Activated naive CD4-positive, alpha-beta T cell treated with anti-CD3 and anti-CD28 coated beads for 36 hours (primary cell): ENCODE data around the gene SNPH. TPM values are rescaled to one million over a fixed set of nuclear protein-coding genes. Genes with fewer than 3 reads are reported as not detected.

Source experiments
- CTCF ChIA-PET: fragments of 350-600 bp; sonication (Branson Sonifier 250); formaldehyde crosslinking; loops from one replicate; lab custom pipeline; 2021; ENCODE audit warnings: antibody characterized with exemption; lab: Charles Lee
- DNase-seq: peaks from one replicate; pipeline ENCODE4 v3.0.0-alpha.2; 2020
- H3K27ac Mint-ChIP-seq: one replicate; pipeline ENCODE4 v1.8.0; 2021; ENCODE audit warnings: mild to moderate bottlenecking, mixed read lengths
- H3K27me3 Mint-ChIP-seq: one replicate; pipeline ENCODE4 v1.8.0; 2021; ENCODE audit warnings: low read depth, mixed read lengths
- H3K36me3 Mint-ChIP-seq: one replicate; pipeline ENCODE4 v1.8.0; 2021; ENCODE audit warnings: low read depth, mixed read lengths
- H3K4me1 Mint-ChIP-seq: one replicate; pipeline ENCODE4 v1.8.0; 2021; ENCODE audit warnings: low read depth, mixed read lengths
- H3K4me3 Mint-ChIP-seq: one replicate; pipeline ENCODE4 v1.8.0; 2021; ENCODE audit warnings: mild to moderate bottlenecking, moderate library complexity, mixed read lengths
- H3K9me3 Mint-ChIP-seq: one replicate; pipeline ENCODE4 v1.8.0; 2021; ENCODE audit warnings: mixed read lengths
- intact Hi-C: fragments of 100-400 bp; cut with micrococcal nuclease; formaldehyde crosslinking; loops from one replicate; pipeline ENCODE4 v1.15.1; 2023
- total RNA-seq, 2 experiments: library from RNA; stranded (reverse); gene quantifications; one replicate each; pipeline ENCODE4 v1.2.3, GENCODE V29; 2021

SNPH gene
- total RNA-seq, 2 experiments from 2014 or later: 6.7 to 7.3 TPM

DNA sequence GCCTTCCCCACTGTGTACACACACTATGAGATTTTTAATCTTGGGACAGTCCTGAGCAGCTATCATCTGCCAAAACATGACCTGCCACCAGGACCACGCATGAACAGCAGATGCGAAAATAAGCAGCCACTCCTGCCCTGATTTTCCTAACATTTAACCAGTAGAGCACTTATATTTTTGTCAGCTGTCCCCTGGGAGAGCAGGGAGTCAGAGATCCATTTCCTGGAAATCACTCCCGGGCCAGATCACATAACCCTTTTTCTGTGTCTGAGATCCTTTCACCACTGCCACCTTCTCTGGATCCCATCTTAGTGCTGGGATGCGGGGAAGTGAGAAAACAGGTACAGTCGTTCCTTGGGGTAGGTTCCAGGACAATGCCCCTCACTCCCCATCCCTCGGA lies 57.2 kb downstream of the SNPH start:
- Mint-ChIP-seq H3K27ac (no peak overlapping the region), H3K9me3 (no peaks in the 10 kb centered on the region), H3K27me3 (no peaks in the 10 kb centered on the region), H3K36me3 (no peaks in the 10 kb centered on the region), H3K4me1 (peaks cover 8% of the 10 kb centered on the region), H3K4me3 (no peak overlapping the region)
- intact Hi-C loops: no loop called here
- DNase-seq: no peak
- CTCF ChIA-PET: interaction anchor here (0.7 to 1.8 kb wide), 2 partner anchors 37 to 113 kb away, joined by 3 to 6 read pairs; no protein-coding TSS in a partner anchor

DNA sequence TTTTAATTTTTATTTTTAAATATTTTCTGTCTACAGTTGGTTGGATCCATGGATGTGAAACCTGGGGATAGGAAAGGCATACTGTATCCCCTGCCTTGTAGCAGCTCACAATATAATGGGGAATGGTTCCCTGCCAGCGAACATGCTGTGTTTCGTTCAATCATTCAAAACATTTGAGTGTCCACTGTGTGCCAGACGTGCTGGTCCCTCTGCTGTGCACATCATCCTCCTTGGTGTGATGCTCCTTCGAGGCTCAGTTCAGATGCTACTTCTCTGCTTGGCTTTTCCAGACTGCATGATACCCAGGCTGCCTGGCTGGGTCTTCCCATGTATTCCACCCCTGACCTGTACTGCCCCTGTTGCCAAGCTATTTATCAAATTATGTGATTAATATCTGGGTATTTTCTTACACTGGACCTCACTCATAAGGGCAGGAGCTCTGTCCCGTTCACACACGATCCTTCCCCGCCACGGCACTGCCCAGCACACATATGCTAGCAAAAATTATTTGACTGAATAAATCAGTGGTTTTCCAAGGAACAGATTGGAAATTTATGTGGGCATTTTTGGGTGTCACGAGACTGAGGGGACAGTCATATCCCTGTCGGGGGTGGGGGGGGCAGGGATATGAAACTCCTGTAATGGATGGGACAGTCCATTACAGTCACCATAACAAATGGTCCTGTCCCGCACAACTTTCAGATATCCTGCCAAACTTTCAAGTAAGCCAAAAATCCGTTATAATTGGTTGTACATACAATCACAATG lies 57.9 kb downstream of the SNPH start:
- CTCF ChIA-PET: interaction anchor here (0.6 to 1.8 kb wide), 4 partner anchors 11 to 180 kb away, joined by 3 to 6 read pairs (median 4); no protein-coding TSS in a partner anchor
- H3K27me3 Mint-ChIP-seq: no peaks in the 10 kb centered on the region
- H3K27ac Mint-ChIP-seq: no peak overlapping the region
- no peak overlapping the region for H3K4me3 Mint-ChIP-seq
- H3K9me3 Mint-ChIP-seq: no peaks in the 10 kb centered on the region
- DNase-seq: no peak
- intact Hi-C loops: no loop called here
- H3K4me1 Mint-ChIP-seq: peaks cover 14% of the 10 kb centered on the region
- H3K36me3 Mint-ChIP-seq: no peaks in the 10 kb centered on the region

DNA sequence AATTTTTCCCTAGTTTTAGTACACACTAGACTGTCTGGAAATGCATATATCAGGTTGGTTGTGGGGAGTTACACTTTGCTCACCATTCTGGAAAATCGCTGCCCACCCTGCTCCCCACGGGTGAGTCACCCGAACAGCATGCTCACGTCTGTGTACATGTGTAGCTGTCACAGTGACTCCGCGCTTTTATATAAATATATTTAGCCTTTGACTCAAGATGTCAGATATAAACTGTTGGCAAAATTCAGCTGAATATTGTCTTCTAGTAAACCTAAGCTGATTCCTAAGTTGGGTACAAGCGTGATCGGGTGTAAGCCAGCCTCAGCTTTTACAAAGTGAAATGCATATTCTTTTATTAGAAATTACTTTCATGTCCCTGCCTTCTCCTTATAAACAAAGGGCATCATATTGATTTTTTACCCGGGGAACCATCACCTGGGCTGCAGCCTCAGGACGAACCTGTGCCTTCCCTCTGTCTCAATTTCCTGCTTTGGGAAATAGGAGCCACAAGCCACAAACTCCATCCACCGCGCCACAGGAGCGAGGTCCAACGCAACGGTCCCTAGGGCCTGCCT lies 58.6 kb downstream of the SNPH start:
- H3K4me3 Mint-ChIP-seq: no peak overlapping the region
- CTCF ChIA-PET: interaction anchor here (0.6 to 1.8 kb wide), 2 partner anchors 12 to 111 kb away, joined by 3 to 6 read pairs; no protein-coding TSS in a partner anchor

DNA sequence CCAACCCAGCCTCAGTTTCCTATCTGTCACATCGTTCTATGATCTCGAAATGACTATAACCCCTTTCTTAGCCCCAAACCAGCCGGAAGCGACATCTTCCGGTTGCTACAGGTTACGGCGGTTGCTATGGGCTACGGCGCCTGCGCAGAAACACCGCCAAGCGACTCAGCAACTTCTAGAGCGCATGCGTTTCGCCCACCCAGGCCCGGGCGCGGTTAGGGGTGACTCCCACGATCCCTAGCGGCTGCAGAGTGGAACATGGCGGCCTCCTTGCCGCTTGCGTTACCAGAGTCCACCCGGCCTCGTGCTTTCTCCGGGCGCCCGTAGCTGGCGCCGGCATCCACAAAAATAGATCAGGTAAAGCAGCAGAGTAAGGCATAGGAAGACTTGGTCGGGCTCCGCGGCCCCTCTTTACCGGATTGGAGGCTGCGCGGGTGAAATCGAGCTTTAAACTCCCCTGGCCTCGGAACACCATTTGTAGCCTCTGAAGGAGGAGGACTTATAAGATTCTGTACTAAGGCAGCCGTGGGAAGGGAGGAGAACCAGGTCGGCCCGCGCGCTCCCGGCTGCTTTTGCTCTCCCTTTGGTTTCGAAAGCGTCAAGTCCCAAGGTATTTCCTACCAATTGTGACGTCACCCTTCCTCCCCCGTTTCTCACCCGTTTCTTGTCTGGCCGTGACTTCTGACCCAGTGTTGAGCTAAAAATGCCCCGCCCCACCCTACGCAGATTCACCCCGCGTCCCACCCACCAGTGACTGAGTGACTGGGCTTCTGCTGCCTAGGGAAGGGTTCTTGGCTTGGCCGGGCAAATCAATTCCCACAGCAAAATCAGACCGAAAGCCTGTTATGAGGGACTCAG lies 59.3 kb downstream of the SNPH start:
- Mint-ChIP-seq H3K4me3 (no peak overlapping the region), H3K27me3 (no peaks in the 10 kb centered on the region), H3K27ac (no peak overlapping the region), H3K4me1 (peaks cover 28% of the 10 kb centered on the region), H3K36me3 (peaks cover 3% of the 10 kb centered on the region), H3K9me3 (no peaks in the 10 kb centered on the region)
- intact Hi-C loops: loop anchor here (1.0 kb wide), 9 partner anchors 33 to 300 kb away; partner anchors contain the start of genes FKBP1A, NSFL1C and RAD21L1
- peak; percentile 99 for DNase-seq
- CTCF ChIA-PET: interaction anchor here (0.7 to 1.4 kb wide), 4 partner anchors 32 to 110 kb away, joined by 3 to 4 read pairs (median 4); partner anchors contain the start of gene SNPH

More for the DNA sequence above, 58.6 kb downstream of the SNPH start:
- no peaks in the 10 kb centered on the region for H3K27me3 Mint-ChIP-seq
- no peak overlapping the region for H3K27ac Mint-ChIP-seq
- no peaks in the 10 kb centered on the region for H3K36me3 Mint-ChIP-seq
- H3K4me1 Mint-ChIP-seq: peaks cover 21% of the 10 kb centered on the region
- intact Hi-C loops: loop anchor here (1.0 kb wide), 9 partner anchors 34 to 301 kb away; partner anchors contain the start of genes FKBP1A, NSFL1C and RAD21L1
- DNase-seq: no peak
- H3K9me3 Mint-ChIP-seq: no peaks in the 10 kb centered on the region

DNA sequence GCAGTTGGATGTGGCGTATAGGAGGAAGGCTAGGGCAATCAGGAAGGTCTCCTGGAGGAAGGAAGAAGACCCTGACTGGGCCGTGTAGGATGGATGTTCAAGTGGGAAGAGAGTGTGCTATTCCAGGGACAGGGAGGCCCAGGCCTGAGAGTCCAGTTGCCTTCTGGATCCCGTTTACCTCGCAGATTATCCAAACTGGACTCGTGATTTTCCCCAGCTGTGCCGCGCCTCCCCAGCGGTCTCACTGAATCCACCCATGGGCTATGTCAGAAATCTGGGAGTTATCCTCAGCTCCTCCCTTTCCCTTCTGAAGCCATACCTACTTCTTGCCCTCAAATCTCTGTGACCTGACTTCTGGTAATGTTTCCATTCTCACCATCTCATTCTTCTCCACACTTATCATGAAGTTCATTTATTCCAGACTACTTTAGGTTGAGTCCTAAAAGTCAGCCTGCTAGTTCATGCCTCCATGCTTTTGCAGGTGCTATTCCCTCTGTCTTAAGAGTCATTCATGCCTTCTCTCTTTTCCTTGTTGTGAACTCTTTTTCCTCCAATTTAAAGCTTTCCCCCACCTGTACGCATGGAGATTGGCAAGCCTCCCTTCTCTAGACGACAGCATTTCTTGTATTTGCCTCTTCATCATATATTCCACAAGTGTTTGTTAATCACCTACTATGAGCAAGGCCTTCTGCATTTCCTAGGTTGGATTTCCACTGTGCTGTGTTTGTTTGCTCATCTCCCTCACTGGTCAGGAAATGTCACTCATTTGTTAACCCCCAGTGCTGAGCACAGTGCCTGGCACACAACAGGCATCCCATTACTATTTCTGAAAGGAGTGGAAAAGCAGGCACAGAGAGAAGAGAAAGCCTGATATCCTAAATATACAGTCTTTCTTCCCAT lies 60.2 kb downstream of the SNPH start:
- Mint-ChIP-seq H3K27me3 (no peaks in the 10 kb centered on the region), H3K36me3 (peaks cover 6% of the 10 kb centered on the region), H3K4me3 (no peak overlapping the region), H3K4me1 (peaks cover 35% of the 10 kb centered on the region), H3K27ac (no peak overlapping the region), H3K9me3 (no peaks in the 10 kb centered on the region)
- CTCF ChIA-PET: interaction anchor here (0.7 to 1.6 kb wide), 6 partner anchors 11 to 110 kb away, joined by 3 to 4 read pairs (median 4); partner anchors contain the start of gene SNPH
- intact Hi-C loops: no loop called here
- DNase-seq: no peak

DNA sequence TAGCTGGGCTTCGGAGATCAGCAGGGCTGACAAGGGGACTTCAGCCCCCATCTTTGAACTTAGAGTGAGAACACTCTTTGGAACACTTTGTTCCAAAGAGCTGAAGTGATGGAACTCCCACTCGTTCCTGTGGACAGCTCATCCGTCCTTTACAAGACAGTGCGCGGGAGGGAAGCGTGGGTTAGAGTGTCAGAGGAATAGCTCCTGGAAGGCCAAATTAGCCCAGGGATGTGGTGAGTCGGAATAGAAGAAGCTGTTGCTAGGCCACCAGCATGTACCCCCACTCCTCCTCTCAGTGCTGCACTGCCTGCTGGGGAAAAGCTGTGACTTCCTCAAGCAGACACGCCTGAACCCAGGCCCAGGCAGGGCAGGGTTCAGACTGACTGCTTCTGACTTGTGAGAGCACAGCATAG lies 61.2 kb downstream of the SNPH start:
- H3K27me3 Mint-ChIP-seq: no peaks in the 10 kb centered on the region
- H3K36me3 Mint-ChIP-seq: peaks cover 8% of the 10 kb centered on the region
- intact Hi-C loops: no loop called here
- DNase-seq: peak; percentile 31
- CTCF ChIA-PET: interaction anchor here (0.7 to 1.6 kb wide), 4 partner anchors 12 to 108 kb away, joined by 3 to 5 read pairs (median 4); no protein-coding TSS in a partner anchor
- peaks cover 41% of the 10 kb centered on the region for H3K4me1 Mint-ChIP-seq
- H3K27ac Mint-ChIP-seq: peak overlapping the region; percentile 68
- no peak overlapping the region for H3K4me3 Mint-ChIP-seq
- no peaks in the 10 kb centered on the region for H3K9me3 Mint-ChIP-seq

DNA sequence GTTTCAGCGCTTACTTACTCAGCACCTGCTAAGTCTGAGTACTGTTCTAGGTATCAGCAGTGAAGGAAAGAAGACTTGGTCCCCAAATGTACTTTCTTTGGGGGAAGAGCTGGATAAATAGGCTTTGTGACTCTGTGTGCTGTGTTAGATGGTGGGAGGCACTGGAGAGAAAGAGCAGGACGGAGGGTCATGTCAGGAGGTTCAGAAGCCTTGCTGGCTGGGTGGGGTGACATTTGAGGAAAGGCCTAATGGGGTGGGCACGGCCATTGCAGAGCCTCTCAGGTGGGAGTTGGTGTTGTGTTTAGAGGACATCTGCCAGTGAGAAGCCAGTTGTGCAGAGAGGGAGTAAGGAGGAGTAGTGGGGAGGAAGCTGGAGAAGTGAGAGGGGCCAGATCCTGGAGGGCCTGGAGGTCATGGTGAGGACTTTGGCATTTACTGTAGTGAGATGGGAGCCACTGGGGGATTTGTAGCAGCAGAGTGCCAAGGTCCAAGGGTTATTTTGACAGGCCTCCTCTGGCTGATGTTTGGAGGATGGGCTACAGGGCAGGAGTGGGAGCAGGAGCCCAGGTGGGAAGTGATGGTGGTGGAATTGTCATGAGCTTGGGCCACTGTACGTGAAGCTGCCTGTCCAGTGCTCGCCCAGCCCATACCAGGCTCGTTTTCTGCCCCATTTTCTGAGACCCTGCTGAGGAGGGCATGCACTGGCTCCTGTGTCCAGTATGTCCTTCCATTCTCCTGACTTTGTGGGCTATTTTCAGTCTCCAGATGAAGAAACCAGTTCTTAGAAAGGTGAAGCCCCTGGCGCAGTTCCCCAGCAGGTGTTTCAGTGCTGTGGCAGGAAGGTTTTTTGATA lies 62.0 kb downstream of the SNPH start:
- H3K9me3 Mint-ChIP-seq: no peaks in the 10 kb centered on the region
- peak overlapping the region; percentile 68 for H3K27ac Mint-ChIP-seq
- DNase-seq: no peak
- CTCF ChIA-PET: interaction anchor here (0.8 to 1.6 kb wide), 3 partner anchors 15 to 107 kb away, joined by 3 to 5 read pairs (median 4); no protein-coding TSS in a partner anchor
- H3K4me3 Mint-ChIP-seq: no peak overlapping the region
- intact Hi-C loops: no loop called here
- H3K36me3 Mint-ChIP-seq: peaks cover 13% of the 10 kb centered on the region
- peaks cover 46% of the 10 kb centered on the region for H3K4me1 Mint-ChIP-seq
- H3K27me3 Mint-ChIP-seq: no peaks in the 10 kb centered on the region

DNA sequence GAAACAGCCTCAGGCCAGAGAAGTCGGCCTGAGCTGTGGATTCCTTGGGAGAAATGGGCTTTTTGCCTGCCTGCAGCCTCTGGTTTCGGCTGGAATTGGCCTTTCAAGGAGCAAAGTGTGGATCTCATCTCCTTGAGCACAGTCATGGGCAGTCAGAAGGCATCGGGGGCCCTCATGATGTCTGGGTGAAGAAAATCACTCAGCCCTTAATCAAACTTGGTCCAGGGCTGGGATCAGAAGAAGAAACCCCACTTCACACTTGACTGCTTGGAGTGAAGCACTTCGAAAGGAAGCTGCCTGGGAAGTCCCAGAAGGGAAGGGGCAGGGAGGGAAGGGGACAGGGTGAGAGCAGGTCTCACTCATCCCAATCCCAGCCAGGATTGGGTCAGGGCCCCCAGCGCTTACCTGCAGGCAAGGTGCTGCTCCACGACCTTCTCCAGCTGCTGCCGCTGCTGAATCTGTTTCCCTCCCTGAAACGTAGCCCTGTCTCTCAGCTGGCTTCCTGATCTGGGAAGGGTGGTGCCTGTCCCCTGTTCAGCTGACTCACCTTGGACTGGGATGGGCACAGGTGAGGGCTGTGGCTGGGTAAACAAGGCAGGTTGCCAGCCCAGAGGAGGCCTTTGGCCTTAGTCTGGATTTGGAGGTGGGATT lies 62.7 kb downstream of the SNPH start, which contains the start of gene SDCBP2:
Gene SDCBP2 (minus strand): TSS at position 460 of the 651 bp plus-strand sequence. CDS start 8,723 bp downstream, outside the sequence.
- Mint-ChIP-seq H3K27ac (peak within 1 kb of the TSS; percentile 91), H3K4me3 (peak within 1 kb of the TSS; percentile 2), H3K9me3 (no peaks in the 10 kb centered on the region), H3K4me1 (peaks cover 49% of the 10 kb centered on the region), H3K27me3 (no peaks in the 10 kb centered on the region), H3K36me3 (peaks cover 13% of the 10 kb centered on the region)
- intact Hi-C loops: no loop called here
- no peak for DNase-seq
- CTCF ChIA-PET: interaction anchor here (0.7 kb wide), 1 partner anchor 181 kb away, joined by 3 read pairs; no protein-coding TSS in a partner anchor

DNA sequence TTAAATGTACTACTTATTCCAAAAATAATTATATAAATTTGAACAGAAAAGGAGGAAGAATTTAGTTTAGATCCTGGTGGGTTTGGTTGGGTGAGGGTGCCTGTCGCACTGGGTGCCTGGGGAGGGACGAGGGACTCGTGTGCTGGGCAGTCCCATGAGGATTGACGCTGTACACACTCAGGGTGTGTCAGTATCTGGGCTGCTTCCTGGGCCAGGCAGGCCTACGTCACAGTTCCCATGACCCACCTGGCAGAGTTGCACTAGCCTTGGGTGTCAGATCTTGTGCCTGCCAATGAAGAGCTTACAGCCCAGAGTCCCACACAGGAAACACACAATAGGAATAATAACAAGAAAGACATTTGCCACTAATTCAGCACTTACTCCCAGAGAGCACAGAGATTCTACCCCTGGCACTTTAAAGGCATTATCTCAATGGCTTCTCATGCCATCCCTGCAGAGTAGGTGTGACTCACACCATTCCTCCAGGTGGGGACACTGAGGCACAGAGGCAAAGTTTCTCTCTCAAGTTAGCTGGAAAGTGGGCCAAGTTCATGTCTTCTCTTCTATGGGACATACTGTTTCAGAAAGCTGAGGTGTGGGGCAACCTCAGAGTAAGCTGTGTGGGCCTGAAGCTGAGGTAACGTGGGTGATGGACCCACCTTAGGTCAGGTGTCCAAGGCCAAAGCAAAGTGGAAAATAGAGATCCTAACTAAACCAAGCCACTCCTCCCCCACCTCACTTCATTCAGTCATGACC lies 64.2 kb downstream of the SNPH start:
- no peaks in the 10 kb centered on the region for H3K27me3 Mint-ChIP-seq
- peak; percentile 82 for DNase-seq
- H3K36me3 Mint-ChIP-seq: peaks cover 19% of the 10 kb centered on the region
- CTCF ChIA-PET: interaction anchor here (0.6 to 0.8 kb wide), 2 partner anchors 13 to 77 kb away, joined by 3 read pairs; no protein-coding TSS in a partner anchor
- H3K9me3 Mint-ChIP-seq: no peaks in the 10 kb centered on the region
- peaks cover 44% of the 10 kb centered on the region for H3K4me1 Mint-ChIP-seq
- intact Hi-C loops: loop anchor here (1.0 kb wide), 1 partner anchor 28 kb away; no protein-coding TSS in a partner anchor
- no peak overlapping the region for H3K4me3 Mint-ChIP-seq
- H3K27ac Mint-ChIP-seq: peak overlapping the region; percentile 91
